GM20000 (cell line): ENCODE measurements around the gene RRAGC.

Experiments
- DNase-seq: peaks from one replicate; pipeline ENCODE4 v3.0.0; 2012; ENCODE audit warnings: low spot score
- CTCF ChIP-seq: IDR thresholded peaks from 2 replicates; pipeline ENCODE4 v1.5.1; 2012; ENCODE audit warnings: mild to moderate bottlenecking, control low read depth; ENCODE audit errors: extremely low read depth, missing control alignments

RRAGC gene

DNA sequence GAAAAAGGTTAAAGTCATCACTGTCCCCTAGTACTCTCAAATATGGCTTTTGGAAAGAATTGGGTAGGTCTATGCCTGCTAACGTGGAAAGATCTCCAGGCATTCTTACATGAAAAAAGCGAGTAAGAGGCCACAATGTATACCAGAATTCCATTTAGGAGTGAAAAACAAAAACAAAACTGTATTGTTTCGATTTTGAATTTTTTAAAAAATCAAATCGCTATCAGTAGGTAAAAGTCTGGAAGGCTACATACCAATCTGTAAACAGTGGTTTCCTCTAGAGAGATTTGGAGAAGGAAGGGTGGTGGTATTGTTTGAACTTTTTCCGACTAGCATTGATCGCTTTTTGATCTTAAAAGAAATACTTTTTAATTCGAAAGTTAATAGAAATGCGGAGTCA, 55.9 kb downstream of the RRAGC start:
- no peak for DNase-seq
- TF ChIP-seq CTCF: no peak

DNA sequence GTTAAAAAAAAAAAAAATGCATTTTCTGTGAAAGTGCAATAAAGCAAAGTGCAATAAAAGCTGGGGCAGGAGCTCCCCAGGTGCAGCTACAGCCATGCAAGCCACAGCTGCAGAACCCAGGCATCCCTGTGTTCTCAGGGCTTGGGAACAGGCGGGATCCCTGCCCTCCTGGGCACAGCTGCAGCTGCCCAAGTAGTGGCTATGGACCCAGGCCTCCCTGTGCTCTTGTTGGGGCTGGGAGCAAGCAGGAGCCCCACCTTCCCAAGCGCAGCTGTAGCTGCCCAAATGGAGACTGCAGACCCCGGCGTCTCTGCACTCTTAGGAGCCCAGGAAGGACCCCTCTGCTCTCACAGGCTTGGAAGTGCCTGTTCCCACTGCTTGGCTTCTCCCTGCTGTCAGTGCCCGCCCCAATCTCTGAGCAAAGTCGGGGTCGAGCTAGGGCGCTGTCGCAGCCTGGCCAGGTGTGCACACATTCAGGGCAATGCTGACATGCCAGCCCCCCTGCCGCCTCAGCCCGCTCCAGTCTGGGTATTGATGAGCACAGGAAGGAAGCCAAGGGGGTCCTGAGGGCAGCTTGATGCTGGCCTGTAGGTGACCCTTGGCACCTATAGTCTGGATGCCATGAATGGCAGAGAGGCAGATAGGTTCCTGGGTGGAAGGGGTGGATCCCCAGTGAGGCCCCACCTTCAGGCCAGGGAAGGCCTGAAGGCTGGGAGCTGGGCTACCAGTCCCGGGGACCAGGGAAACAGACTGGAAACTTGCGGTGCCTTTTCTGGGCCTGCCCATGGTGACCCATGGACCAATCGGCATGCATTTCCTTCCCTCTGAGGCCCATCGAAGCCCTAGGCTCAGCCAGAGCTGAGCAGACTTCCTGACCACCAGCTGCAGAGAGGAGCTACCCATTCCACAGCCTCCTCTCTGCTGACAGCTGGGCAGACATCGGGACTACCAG, 58.6 kb downstream of the RRAGC start:
- no peak for DNase-seq
- no peak for TF ChIP-seq CTCF

DNA sequence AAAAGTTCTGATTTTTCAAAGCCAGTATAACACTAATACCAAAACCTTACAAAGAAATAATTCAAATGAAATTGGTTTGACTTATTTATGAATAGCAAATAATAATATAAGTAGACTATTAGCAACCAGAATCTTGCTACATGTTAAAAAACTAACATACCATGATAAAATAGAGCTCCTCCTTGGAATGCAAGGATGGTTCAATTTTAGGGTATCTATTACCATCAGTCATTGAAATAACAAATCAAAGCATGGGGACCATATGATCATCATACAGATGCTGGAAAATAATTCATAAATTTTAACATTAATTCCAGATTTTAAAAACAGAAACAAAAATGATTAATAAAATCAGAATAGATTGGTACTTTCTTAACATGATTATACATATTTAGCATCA, 66.3 kb downstream of the RRAGC start:
- no peak for TF ChIP-seq CTCF
- DNase-seq: no peak

- no peak for TF ChIP-seq CTCF
- no peak for DNase-seq
Measured at GRCh38 chr1:38791892-38792291, 67.7 kb downstream of the RRAGC start.

DNA sequence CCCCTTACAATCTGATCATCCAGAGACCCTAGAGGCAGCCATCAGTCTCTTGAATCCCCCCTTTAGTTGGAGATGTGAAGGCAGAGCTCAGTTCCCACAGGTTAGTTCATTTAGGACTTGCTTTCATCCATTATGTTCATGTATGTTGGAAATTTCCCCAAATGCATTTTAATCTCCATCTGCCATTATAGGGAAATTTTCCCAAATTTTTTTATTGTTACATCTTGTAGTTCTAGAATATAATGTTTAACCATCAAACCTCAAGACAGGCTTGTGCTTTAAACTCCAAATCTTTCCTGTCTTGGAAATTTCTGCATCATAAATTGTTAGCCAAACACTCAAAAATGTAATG, 68.4 kb downstream of the RRAGC start:
- DNase-seq: no peak
- no peak for TF ChIP-seq CTCF

GRCh38 chr1:38790422-38791163, 69.0 kb downstream of the RRAGC start:
- TF ChIP-seq CTCF: no peak
- DNase-seq: no peak

DNA sequence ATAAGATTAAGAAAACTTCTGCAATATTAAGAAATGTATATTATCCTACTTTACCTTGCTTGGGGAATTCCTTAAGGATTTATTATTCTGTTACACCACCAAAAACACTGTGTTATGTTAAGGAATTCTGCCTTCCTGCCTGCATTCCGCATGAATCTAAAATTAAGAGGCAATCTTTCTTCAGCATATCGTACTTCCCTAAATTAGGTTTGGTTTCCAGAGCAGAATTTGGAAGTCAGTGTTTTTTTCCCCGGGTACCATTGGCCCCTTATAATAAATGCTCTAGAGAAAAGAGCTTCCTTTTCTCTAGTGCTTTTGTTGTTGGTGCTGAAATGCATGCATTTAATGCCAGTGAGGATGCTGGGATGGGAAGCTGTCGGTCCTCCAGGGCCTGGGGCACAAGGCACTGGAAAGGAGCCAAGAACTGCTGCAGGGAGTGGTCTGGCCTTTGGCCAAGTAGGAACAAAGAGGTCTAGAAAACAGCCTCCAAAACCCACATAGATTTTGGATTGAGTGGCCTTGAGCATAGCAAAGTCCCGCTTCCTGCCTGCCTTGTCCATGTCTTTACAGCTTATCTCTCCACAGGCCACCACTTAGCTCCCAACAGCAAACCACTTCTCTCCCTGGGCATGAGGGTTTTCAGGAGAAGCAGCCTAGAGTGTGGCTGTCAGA, 69.9 kb downstream of the RRAGC start:
- DNase-seq: no peak

More for the DNA sequence above, 69.9 kb downstream of the RRAGC start:
- no peak for TF ChIP-seq CTCF
